Suppressor macrophage treated with lipopolysaccharide for 1 hour (primary cell): ENCODE data around the gene COPE.
"Not testable (repeated sequence)": the region's sequence is repeated elsewhere in the genome, so short reads cannot be mapped to it uniquely, and the experiment has no call there.

ENCODE experiments used
- DNase-seq, 3 donors: peaks; one replicate each; pipeline ENCODE4 v3.0.0-alpha.2; 2020 to 2022

The COPE gene

DNA sequence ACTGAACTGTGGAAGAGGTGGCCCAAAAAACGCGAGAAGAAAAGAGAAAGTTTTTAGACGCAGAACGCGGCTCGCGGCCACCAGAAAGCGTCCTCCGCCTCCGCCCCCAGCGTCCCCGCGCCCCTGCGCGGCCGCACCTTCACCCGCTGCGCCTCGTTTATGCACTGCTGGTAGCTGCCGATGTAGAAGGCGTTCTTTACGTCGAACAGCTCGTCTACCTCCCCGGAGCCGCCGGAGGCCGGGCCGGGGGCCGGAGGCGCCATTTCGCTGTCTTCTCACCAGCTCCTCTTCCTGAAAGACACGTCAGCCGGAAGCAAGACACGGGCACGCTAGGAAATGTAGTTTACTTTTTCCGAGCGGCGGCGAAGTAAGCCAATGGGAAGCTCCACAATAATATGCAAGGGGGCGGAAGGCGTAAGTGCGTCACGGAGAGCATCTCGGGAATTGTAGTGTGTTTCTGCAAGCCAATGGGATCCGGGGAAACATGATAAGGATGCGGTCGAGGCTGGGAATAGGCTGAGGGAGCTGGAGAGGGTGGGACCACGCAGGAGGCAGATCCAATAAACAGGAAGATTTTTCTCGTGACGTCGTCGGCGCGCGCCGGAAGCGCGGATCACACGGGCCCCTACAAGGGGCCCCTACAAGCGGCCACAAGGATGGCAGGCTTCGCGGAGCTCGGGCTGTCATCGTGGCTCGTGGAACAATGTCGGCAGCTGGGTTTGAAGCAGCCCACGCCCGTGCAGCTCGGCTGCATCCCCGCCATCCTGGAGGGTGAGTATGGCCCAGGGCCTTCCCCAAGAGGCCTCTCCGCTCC lies at the start of gene COPE, which contains the start of gene DDX49:
TSS of gene COPE (minus strand) at position 302 of the 814 bp plus-strand sequence. CDS start at position 263, 39 bp downstream.
TSS of gene DDX49 (plus strand) at position 630 of the 814 bp plus-strand sequence. CDS start at position 657, 27 bp downstream.
- DNase-seq = peak; percentile 97 to 100 (median 99)

DNA sequence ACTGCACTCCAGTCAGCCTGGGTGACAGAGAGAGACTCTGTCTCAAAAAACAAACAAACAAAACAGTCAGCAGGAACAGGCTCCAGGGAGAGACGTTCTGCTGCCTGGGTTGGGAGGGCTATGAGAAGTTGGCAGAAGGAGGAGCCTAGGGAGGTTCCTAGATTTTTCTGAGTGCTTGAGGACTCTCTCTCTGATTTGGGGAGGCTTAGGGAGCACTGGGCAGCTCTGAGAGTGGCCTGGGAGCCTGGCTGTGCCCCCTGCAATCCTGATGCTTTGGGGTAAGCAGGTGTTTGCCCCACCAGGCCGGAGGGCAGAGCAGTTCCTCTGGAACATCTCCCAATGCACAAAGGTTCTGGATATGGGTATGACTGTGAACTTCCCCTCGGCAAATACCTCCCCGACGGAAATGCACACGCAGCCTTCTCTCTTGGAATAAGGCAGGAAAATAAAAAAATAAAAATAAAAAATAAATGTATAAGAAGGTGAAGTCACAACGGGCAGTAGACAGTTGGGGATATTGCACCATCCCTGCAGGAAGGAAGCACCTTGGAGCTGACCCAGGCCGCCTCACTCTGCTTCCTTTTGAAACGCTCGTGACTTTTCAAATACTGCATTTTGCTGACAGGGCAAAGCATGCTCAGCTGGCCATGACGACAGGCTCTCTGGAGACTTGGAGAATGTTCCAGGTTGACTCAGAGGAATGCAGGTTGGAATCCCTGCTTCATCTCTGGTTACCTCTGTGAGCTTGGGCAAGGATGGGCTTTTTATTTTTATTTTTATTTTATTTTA lies 48.4 kb upstream of the COPE start:
- peak; percentile 71 to 76 (median 75) for DNase-seq

DNA sequence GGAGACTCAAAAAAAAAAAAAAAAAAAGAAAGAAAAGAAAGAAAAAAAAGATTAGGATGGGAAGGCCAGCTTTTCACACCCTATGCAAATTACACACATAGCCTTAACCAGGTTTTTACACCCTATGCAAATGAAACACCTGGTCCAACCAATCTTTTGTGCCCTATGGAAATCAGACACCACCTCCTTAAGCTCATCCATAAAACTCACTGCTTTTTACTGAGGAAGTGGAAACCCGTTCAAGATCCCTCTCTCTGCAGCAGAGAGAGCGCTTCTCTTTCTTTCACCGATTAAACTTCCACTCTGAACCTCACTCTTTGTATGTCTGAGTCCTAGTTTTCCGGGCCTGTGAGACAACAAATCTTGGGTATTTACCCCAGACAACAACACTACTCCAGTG lies 47.1 kb upstream of the COPE start:
- DNase-seq = peak in 2 of 3 donors; percentile 17 to 22

DNA sequence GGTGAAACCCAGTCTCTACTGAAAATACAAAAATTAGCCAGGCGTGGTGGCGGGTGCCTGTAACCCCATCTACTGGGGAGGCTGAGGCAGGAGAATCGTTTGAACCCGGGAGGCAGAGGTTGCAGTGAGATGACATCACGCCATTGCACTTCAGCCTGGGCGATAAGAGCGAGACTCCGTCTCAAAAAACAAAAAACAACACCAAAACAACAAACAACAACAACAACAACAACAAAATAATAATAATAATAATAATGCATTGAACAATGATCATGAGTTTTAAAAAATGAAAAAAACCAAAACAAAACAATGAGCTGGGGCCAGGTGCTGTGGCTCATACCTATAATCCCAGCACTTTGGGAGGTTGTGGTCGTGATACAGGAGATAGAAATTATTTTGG lies 44.9 kb upstream of the COPE start:
- DNase-seq = no peak

DNA sequence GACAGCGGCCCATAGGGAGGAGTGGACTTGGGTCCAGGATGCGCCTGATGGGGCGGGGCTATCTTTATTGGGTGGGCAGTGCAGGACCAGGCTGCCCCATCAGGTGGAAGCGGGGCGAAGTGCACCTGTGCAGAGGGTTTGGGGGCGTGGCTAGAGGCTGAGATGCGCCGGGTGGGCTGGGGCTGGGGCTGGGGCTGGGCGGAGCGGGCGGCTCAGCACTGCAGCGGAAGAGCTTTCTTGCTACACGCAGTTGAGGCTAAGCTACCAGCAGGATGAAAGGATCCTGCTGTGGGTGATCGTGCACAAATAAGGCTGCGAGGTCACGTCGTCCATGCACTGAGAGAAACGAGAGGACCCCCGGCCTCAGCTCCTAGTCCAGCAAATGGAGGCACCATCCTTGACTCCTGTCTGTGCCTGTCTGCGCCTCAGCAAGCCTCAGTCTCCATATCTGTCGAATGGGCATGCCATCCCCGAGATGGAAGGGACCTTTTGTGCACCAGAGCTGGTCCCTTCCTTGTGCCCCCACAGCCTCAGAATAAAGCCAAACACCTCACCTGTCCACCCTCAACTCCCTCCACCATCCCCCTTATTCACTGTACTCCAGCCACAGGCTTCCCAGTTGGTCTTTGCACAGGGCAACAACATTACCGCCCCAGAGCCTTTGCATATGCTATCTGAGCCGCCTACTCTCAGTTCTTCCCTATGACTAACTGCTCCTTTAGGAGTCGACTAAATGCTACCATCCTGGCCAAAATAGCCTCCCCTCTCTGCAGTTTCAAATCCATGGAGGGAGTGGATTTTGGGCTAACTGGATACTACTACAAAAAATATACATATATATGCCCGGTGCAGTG lies 42.8 kb upstream of the COPE start:
- DNase-seq = no peak

DNA sequence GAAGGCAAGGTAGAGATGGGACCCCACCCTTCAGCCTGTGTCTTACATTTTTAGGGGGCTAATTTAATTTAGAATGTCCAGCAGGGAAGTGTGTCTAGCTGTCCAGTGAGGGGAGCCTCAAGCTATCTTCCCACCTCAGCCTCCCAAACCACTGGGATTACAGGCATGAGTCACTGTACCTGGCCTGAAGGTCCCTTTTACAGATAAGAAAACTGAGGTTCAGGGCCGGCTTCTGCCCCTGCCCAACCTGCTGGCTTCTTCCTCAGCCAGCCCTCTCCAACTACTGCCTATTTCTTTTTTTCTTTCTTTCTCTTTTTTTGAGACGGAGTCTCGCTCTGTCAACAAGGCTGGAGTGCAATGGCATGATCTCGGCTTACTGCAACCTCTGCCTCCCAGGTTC lies 41.2 kb upstream of the COPE start:
- DNase-seq = no peak

DNA sequence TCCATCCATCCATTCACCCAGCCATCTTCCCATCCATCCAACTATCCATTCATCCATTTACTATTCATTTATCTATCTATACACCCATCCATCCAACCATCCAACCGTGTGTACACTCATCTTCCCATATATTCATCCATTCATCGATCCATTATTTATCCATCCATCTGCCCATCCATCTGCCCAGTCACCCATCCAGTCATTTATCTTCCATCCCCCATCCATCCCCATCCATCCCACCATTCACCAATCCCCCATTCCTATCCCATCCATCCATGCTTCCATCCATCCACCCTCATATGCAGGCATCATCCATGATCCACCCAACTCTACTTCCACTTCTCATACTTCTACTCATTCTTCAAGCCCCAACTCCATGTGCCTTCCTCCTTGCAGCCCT lies 35.9 kb upstream of the COPE start:
- DNase-seq = no peak

DNA sequence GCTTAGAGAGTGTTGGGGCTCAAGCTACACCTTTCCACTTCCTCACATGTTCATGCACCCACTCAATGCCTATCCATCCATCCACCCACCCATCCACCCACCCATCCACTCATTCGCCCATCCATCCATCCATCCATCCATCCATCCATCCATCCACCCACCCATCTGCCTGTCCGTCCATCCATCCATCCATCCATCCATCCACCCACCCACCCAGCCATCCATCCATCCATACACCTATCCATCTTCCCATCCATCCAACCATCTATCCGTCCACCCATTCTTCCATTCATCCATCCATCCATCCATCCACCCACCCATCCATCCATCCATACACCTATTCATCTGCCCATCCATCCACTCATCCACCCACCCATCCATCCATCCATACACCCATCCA lies 34.9 kb upstream of the COPE start:
- no peak for DNase-seq

DNA sequence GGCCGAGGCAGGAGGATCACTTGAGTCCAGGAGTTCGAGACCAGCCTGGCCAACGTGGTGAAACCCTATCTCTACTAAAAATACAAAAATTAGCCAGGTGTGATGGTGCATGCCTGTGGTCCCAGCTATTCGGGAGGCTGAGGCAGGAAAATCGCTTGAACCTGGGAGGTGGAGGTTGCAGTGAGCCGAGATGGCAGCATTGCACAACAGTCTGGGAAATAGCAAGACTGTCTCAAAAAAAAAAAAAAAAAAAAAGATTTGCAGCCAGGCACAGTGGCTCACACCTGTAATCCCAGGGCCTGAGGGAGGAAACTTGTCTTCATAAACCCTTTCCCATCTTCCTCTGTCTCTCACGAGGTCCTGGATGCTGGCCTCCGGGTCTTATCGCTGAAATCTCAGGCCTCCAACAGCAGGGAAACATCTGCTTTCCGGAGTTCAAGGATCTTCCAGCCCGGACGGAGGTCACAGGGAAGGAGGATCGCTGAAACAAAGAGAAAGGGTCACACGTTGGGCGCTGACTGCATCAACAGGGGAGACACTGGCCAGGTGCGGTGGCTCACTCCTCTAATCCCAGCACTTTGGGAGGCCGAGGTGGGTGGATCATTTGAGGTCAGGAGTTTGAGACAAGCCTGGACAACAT lies 33.3 kb upstream of the COPE start:
- not testable (repeated sequence) for DNase-seq

DNA sequence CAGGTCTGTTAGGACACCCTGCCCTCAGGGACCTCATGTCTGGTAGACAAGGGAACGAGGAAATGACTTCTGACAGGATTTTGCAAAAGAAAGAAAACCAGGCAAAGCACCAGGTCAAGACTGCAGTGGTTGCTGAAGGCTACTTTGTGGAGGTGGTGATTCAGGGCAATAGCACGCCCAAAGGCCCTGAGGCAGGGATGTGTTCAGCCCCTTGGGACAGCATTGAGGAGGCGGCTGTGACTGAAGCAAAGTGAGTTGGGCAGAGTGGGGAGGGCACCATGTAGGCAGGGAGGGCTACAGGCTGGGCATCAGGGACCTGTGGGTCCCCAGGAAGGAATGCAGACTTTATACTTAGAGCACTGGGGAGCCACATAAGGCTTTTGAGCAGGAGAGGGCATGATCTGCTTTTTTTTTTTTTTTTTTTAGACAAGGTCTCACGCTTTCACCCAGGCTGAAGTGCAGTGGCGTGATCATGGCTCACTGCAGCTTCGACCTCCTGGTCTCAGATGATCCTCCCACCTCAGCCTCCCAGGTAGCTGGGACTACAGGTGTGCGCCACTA lies 32.6 kb upstream of the COPE start:
- DNase-seq = no peak

DNA sequence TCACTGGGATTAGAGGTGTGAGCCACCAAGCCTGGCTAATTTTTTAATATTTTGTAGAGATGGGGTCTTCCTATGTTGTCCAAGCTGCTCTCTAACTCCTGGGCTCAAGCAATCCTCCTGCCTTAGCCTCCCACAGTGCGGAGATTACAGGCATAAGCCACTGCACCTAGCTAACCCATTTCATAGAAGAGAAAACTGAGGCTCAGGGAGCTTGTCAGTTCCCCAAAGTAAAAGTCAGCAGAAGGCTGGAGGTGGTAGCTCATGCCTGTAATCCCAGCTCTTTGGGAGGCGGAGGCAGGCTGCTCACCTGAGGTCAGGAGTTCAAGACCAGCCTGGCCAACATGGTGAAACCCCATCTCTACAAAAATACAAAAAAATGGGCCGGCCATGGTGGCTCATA lies 30.7 kb upstream of the COPE start:
- DNase-seq = no peak

DNA sequence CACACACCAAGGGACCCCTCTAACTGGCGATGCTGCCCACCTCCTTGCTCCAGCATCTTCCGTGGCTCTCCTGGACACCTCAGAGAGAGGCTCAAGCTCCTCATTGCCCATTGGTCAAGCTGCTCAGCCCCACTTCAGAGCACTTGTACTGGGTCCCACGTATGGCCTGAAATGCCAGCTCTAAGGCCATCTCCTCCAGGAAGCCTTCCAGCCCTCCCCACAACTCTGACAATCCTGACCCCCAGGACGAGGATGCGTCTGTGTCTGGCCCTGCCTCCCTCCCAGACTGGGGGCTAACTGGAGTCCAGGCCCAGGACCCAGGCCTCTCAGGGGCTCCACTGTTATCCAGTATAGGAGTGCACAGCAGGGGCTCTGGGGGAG lies 29.8 kb upstream of the COPE start:
- no peak for DNase-seq

DNA sequence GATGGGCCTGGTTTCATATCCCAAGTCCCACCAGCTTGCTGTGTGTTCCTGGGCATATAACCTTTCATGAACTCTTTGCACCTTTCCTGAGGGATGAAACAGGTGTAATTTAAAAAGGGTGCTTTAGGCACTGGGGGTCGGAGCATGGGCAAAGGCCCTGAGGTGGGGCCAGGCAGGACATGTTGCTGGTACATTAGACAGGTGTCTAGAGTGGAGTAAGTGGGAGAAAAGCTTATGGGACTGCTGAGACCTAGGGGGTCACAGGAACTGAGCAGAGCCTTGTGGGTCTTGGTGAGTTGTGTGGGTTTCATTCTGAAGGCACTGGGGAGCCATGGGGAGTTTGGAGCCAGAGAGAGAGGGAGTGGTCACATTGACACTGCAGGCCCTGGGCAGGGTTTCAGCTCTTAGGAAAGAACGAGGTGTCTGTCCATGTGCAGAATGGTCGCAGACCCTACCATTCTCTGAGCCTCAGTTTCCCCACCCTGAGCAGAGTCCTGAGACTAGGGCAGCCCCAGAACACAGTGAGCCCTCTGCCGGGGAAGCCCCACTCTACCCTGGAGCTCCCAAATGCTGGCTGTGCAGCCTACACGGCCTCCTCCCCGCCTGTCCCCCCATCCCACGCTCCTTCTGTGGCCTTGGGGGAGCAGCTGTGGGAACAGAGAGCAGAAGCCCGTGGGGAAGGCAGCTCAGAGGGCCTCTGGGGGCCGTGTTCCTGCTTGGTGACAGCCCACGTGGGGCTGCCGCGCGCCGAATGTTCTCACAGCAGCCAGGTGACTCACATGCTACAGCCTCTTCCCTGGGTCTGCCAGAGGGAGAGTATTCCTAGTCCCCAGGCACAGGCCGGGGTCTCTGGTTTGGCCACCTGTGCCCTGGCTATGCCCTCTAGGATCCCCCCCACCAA lies 29.1 kb upstream of the COPE start:
- DNase-seq = no peak

DNA sequence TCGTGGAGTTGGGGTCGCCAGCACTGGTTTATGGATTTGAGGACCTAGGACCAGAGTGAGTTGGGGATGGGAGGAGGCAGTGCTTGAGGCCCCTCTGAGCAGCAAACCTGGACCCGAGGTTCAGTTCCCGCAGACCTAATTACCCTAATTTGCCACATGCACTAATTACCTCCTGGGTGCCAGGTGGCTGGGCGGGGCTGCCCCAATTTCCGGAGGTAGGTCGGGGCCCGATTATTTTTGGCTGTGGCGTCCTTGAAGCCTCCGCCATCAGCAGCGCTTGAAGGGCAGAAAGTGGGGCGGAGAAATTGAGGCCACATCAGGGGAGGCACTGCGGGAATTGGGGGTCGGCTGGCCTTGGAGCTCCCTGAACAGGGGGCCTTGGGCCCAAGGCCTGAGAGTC lies 27.7 kb upstream of the COPE start:
- no peak for DNase-seq

DNA sequence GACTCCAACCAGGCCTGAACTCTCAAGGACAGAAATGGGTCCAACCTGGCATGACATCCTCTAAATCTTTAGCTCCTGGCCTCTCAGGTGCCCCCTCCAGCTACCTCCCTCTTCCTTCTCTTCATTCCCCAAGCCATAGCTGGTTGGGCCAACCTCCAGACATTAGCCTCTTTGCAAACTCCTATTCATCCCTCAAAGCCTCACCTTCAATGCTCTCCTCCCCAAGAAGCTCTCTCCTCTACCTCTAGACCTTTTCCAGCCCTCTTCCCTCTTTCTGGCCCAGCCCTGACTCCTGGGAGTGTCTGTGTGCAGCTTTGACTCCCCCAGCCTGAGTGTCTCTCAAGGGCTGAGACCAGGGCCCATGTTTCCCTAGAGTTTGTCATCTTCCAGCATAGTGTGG lies 27.1 kb upstream of the COPE start:
- no peak for DNase-seq

DNA sequence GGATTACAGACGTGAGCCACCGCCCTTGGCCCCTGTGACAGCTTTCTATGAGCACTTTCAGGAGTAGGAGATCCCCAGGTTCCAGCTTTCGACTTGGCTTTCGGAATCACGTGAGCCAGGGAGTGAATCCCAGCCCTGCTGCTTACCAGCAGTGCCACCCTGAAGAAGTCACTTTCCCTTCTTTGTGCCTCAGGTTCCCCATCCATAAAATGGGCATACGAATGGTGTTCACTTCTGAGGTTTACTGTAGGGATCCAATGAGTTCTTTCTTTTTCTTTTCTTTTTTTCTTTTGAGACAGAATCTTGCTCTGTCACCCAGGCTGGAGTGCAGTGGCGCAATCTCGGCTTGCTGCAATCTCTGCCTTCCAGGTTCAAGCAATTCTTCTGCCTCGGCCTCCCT lies 26.1 kb upstream of the COPE start:
- no peak for DNase-seq

DNA sequence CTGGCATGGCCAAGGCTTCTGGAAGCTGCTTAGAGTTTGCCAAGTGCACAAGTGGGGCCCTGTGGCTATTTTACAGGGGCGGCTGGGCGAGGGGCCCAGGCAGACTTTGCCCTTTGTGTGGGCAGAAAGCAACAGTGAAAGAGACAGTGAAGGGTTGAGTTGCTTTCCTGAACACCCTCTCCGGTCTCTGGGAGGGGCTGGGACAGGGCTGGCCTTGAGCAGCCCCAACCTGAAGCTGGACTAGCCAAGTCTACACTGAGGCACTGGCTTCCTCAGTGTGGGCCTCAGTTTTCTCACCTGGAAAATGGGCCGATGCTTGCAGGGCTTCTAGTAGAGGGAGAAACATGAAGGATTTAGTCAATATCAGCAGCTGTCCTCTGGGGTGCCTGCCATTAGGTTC lies 24.3 kb upstream of the COPE start:
- no peak for DNase-seq

DNA sequence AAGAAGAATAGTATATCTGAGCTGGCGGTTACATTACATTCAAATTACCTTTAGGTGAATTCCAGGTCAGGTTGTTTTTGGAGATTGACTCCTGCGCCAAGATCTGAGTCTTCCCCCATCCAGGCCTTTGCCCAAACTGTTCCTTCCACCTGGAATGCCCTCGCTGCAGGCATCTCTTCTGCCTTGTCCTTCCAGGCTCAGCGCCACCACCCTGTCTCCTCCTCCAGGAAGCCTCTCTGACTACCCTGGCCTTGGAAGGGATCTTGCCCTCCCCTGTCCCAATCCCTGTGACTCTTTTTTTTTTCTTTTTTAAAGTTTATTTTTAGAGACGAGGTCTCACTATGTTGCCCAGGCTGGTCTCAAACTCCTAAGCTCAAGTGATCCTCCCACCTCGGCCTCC lies 23.5 kb upstream of the COPE start:
- DNase-seq = no peak

DNA sequence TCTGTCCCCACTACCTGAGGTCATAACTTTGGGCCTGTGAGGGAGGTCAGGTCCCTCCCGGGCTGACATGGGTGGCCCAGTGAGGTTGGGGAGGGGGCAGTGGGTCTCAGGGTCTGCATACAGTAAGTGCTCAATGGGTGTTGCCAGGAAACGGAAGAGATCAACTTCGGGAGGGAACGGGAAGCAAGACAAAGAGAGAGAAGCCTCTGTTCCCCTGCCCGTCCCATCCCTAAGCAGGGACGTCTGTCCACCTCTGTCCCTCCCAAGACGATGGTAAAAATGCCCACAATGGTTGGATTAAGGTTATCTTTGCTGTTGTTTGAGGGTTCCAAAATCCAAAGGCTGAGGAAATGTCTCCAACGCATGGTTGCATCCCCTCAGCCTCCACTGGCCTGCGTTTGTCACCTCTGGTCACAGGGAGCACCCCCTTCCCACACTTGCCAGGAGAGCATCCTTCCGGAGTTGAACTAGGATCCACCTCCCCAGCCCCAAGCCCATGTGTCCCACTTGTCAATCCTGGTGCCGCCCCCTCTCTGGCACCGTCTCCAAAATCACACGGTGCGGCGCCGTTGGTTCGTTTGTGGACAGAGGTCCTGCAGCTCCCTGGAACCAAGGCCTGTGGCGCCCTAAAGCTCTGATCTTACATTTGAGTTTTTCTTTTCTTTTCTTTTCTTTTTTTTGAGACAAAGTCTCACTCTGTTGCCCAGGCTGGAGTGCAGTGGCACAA lies 22.6 kb upstream of the COPE start:
- DNase-seq = no peak
